ENCODE measurements around the gene DPF3. TPM values are rescaled to one million over a fixed set of nuclear protein-coding genes. Genes with fewer than 3 reads are reported as not detected.
A peak's percentile ranks its signal among the peaks of the same experiment; 100 is the strongest.

DPF3 gene
- total RNA-seq, 1 experiment from 2014 or later, result 1.9 TPM

GRCh38 chr14:72863216-72864006 is 30.5 kb downstream of the DPF3 start:
- CTCF ChIA-PET, result interaction anchor here (0.5 to 0.7 kb wide), 4 partner anchors 43 to 608 kb away, joined by 3 to 4 read pairs (median 4); no protein-coding TSS in a partner anchor
- no peak overlapping the region for H3K27ac Mint-ChIP-seq (ENCODE audit: low read depth, unreplicated experiment)
- intact Hi-C loops (cut with micrococcal nuclease), result no loop called here
- no peak overlapping the region for H3K4me3 Mint-ChIP-seq (ENCODE audit: unreplicated experiment)
- no peaks in the 10 kb centered on the region for H3K36me3 Mint-ChIP-seq (ENCODE audit: insufficient read depth, unreplicated experiment)
- H3K9me3 Mint-ChIP-seq (ENCODE audit: unreplicated experiment), result no peaks in the 10 kb centered on the region
- POLR2A ChIA-PET, result interaction anchor here (0.6 kb wide), 1 partner anchor 48 kb away, joined by 3 read pairs; no protein-coding TSS in a partner anchor
- no peaks in the 10 kb centered on the region for H3K4me1 Mint-ChIP-seq (ENCODE audit: insufficient read depth, unreplicated experiment)
- no peak for TF ChIP-seq CTCF (IDR thresholded peaks at IDR 0.05; ENCODE audit: unreplicated experiment)
- no peak for DNase-seq (ENCODE audit: unreplicated experiment)
- no TSS peak for BruUV-seq (replicated peaks)
- no peaks in the 10 kb centered on the region for H3K27me3 Mint-ChIP-seq (ENCODE audit: insufficient read depth, unreplicated experiment)

GRCh38 chr14:72856530-72857266 is 37.2 kb downstream of the DPF3 start:
- no peak overlapping the region for H3K4me3 Mint-ChIP-seq (ENCODE audit: unreplicated experiment)
- TF ChIP-seq CTCF (IDR thresholded peaks at IDR 0.05; ENCODE audit: unreplicated experiment), result no peak
- no peaks in the 10 kb centered on the region for H3K9me3 Mint-ChIP-seq (ENCODE audit: unreplicated experiment)
- no peak for DNase-seq (ENCODE audit: unreplicated experiment)
- BruUV-seq (replicated peaks), result no TSS peak
- intact Hi-C loops (cut with micrococcal nuclease), result no loop called here
- no peak overlapping the region for H3K27ac Mint-ChIP-seq (ENCODE audit: low read depth, unreplicated experiment)
- peaks cover 8% of the 10 kb centered on the region for H3K4me1 Mint-ChIP-seq (ENCODE audit: insufficient read depth, unreplicated experiment)
- no peaks in the 10 kb centered on the region for H3K27me3 Mint-ChIP-seq (ENCODE audit: insufficient read depth, unreplicated experiment)
- no peaks in the 10 kb centered on the region for H3K36me3 Mint-ChIP-seq (ENCODE audit: insufficient read depth, unreplicated experiment)
- CTCF ChIA-PET, result interaction anchor here (0.8 to 1.2 kb wide), 2 partner anchors 35 to 341 kb away, joined by 3 to 4 read pairs; no protein-coding TSS in a partner anchor
- POLR2A ChIA-PET, result no interaction called here

- no TSS peak for BruUV-seq (replicated peaks)
- ChIA-PET CTCF (interaction anchor here (0.6 kb wide), 1 partner anchor 14 kb away, joined by 3 read pairs; no protein-coding TSS in a partner anchor), POLR2A (interaction anchor here (1.1 kb wide), 1 partner anchor 342 kb away, joined by 3 read pairs; no protein-coding TSS in a partner anchor)
- Mint-ChIP-seq H3K9me3 (ENCODE audit: unreplicated experiment) (no peaks in the 10 kb centered on the region), H3K4me1 (ENCODE audit: insufficient read depth, unreplicated experiment) (peaks cover 8% of the 10 kb centered on the region), H3K27ac (ENCODE audit: low read depth, unreplicated experiment) (no peak overlapping the region), H3K4me3 (ENCODE audit: unreplicated experiment) (no peak overlapping the region), H3K27me3 (ENCODE audit: insufficient read depth, unreplicated experiment) (no peaks in the 10 kb centered on the region), H3K36me3 (ENCODE audit: insufficient read depth, unreplicated experiment) (no peaks in the 10 kb centered on the region)
- peak; percentile 39 for DNase-seq (ENCODE audit: unreplicated experiment)
- TF ChIP-seq CTCF (IDR thresholded peaks at IDR 0.05; ENCODE audit: unreplicated experiment), result no peak
- intact Hi-C loops (cut with micrococcal nuclease), result no loop called here
These were observed 38.0 kb downstream of the DPF3 start for GRCh38 chr14:72855913-72856312.

GRCh38 chr14:72852194-72852593 is 41.7 kb downstream of the DPF3 start:
- CTCF ChIA-PET, result interaction anchor here (0.7 kb wide), 1 partner anchor 21 kb away, joined by 3 read pairs; no protein-coding TSS in a partner anchor
- H3K4me3 Mint-ChIP-seq (ENCODE audit: unreplicated experiment), result no peak overlapping the region
- no peak for DNase-seq (ENCODE audit: unreplicated experiment)
- H3K36me3 Mint-ChIP-seq (ENCODE audit: insufficient read depth, unreplicated experiment), result no peaks in the 10 kb centered on the region
- no TSS peak for BruUV-seq (replicated peaks)
- no peak overlapping the region for H3K27ac Mint-ChIP-seq (ENCODE audit: low read depth, unreplicated experiment)
- no peaks in the 10 kb centered on the region for H3K9me3 Mint-ChIP-seq (ENCODE audit: unreplicated experiment)
- no peak for TF ChIP-seq CTCF (IDR thresholded peaks at IDR 0.05; ENCODE audit: unreplicated experiment)
- POLR2A ChIA-PET, result no interaction called here
- H3K4me1 Mint-ChIP-seq (ENCODE audit: insufficient read depth, unreplicated experiment), result peaks cover 8% of the 10 kb centered on the region
- no peaks in the 10 kb centered on the region for H3K27me3 Mint-ChIP-seq (ENCODE audit: insufficient read depth, unreplicated experiment)
- intact Hi-C loops (cut with micrococcal nuclease), result no loop called here
